Liver (tissue), 9 donors: ENCODE results near the gene ETV4. TPM values are rescaled to one million over a fixed set of nuclear protein-coding genes. Genes with fewer than 3 reads are reported as not detected.

ENCODE experiments used
- DNase-seq: peaks from one replicate; pipeline ENCODE4 v3.0.0-alpha.2; 2017; ENCODE audit warnings: low spot score
- H3K27ac ChIP-seq, 2 donors: one replicate each; pipeline ENCODE4 v1.7.0; 2013; ENCODE audit warnings: inconsistent platforms in 2 of 2, low read length in 2 of 2, control low read depth in 1 of 2, low read depth in 1 of 2, mild to moderate bottlenecking in 1 of 2
- H3K27me3 ChIP-seq, 4 donors: one replicate each; pipeline versions ENCODE4 v1.6.1 to v1.7.0; 2013; ENCODE audit warnings: low read length in 3 of 4, inconsistent platforms in 1 of 4, mild to moderate bottlenecking in 1 of 4, moderate library complexity in 1 of 4; ENCODE audit not compliant: control insufficient read depth in 4 of 4, insufficient read depth in 4 of 4
- H3K36me3 ChIP-seq, 4 donors: one replicate each; pipeline versions ENCODE4 v1.6.1 to v1.7.0; 2013; ENCODE audit warnings: low read length in 3 of 4, mild to moderate bottlenecking in 3 of 4, low read depth in 1 of 4, moderate library complexity in 1 of 4; ENCODE audit not compliant: control insufficient read depth in 4 of 4, insufficient read depth in 3 of 4
- H3K4me1 ChIP-seq, 4 donors: one replicate each; pipeline versions ENCODE4 v1.6.1 to v1.7.0; 2013; ENCODE audit warnings: low read length in 3 of 4, mild to moderate bottlenecking in 3 of 4, moderate library complexity in 1 of 4; ENCODE audit not compliant: control insufficient read depth in 4 of 4, insufficient read depth in 4 of 4
- H3K4me3 ChIP-seq, 3 donors: one replicate each; pipeline versions ENCODE4 v1.6.1 to v1.7.0; 2013; ENCODE audit warnings: low read length in 3 of 3, control low read depth in 1 of 3, low read depth in 1 of 3, mild to moderate bottlenecking in 1 of 3
- H3K9ac ChIP-seq, 2 donors: one replicate each; pipeline ENCODE4 v1.7.0; 2013; ENCODE audit warnings: low read length in 2 of 2, mild to moderate bottlenecking in 2 of 2, moderate library complexity in 2 of 2, control low read depth in 1 of 2, low read depth in 1 of 2
- H3K9me3 ChIP-seq, 4 donors: one replicate each; pipeline versions ENCODE4 v1.6.1 to v1.7.0; 2013; ENCODE audit warnings: low read length in 3 of 4; ENCODE audit not compliant: control insufficient read depth in 4 of 4
- EGR1 ChIP-seq, 2 donors: IDR thresholded peaks; 2 replicates each; pipeline ENCODE4 v1.6.1; 2016 to 2018; ENCODE audit warnings: antibody characterized with exemption in 2 of 2, low read depth in 2 of 2
- FOXA1 ChIP-seq: IDR thresholded peaks from 2 replicates; pipeline ENCODE4 v1.6.1; 2016; ENCODE audit warnings: antibody characterized with exemption
- FOXA2 ChIP-seq: IDR thresholded peaks from 2 replicates; pipeline ENCODE4 v1.6.1; 2016; ENCODE audit warnings: antibody characterized with exemption
- GABPA ChIP-seq, 2 donors: IDR thresholded peaks in 1 of 2; conservative IDR thresholded peaks in 1 of 2; 2 replicates each; pipeline ENCODE4 v1.6.1; 2016; ENCODE audit warnings: antibody characterized with exemption in 2 of 2, mild to moderate bottlenecking in 1 of 2, moderate library complexity in 1 of 2
- HNF4A ChIP-seq, 2 donors: conservative IDR thresholded peaks; 2 replicates each; pipeline ENCODE4 v1.6.1; 2016; ENCODE audit warnings: antibody characterized with exemption in 2 of 2, mild to moderate bottlenecking in 2 of 2
- HNF4G ChIP-seq: IDR thresholded peaks from 2 replicates; pipeline ENCODE4 v1.6.1; 2016; ENCODE audit warnings: antibody characterized with exemption
- JUND ChIP-seq, 2 donors: IDR thresholded peaks; 2 replicates each; pipeline ENCODE4 v1.6.1; 2016; ENCODE audit warnings: antibody characterized with exemption in 2 of 2
- NR2F2 ChIP-seq: IDR thresholded peaks from 2 replicates; pipeline ENCODE4 v1.6.1; 2016; ENCODE audit warnings: antibody characterized with exemption
- RAD21 ChIP-seq, 2 donors: IDR thresholded peaks; 2 replicates each; pipeline ENCODE4 v1.6.1; 2016; ENCODE audit warnings: antibody characterized with exemption in 2 of 2, mild to moderate bottlenecking in 2 of 2
- RXRA ChIP-seq, 2 donors: IDR thresholded peaks; 2 replicates each; pipeline ENCODE4 v1.6.1; 2017 to 2018; ENCODE audit warnings: antibody characterized with exemption in 2 of 2, mild to moderate bottlenecking in 1 of 2
- SP1 ChIP-seq: IDR thresholded peaks from 2 replicates; pipeline ENCODE4 v1.6.1; 2018; ENCODE audit warnings: antibody characterized with exemption, mild to moderate bottlenecking
- TAF1 ChIP-seq: conservative IDR thresholded peaks from 2 replicates; pipeline ENCODE4 v1.6.1; 2016; ENCODE audit warnings: antibody characterized with exemption, mild to moderate bottlenecking
- YY1 ChIP-seq: IDR thresholded peaks from 2 replicates; pipeline ENCODE4 v1.6.1; 2016; ENCODE audit warnings: antibody characterized with exemption, mild to moderate bottlenecking
- ZBTB33 ChIP-seq: IDR thresholded peaks from 2 replicates; pipeline ENCODE4 v1.6.1; 2016; ENCODE audit warnings: antibody characterized with exemption
- WGBS: extraction: QIAGEN DNeasy Blood & Tissue Kit; methylation state at CpG from one replicate; pipeline ENCODE4 v1.1.7; 2013; 5-methylcytosine and 5-hydroxymethylcytosine counted together
- polyA plus RNA-seq, 2 donors: library from polyadenylated mRNA; stranded (reverse) in 1 of 2; unstranded in 1 of 2; fragments of 200-250 nt in 1 of 2; fragments of >200 nt in 1 of 2; fragmentation: Nextera tagmentation in 1 of 2; extraction: Ambion mirVana in 1 of 2; gene quantifications; one replicate each; pipeline versions ENCODE4 v1.2.1 to v1.2.3, GENCODE V29; 2013 to 2015
- total RNA-seq, 2 donors: library from RNA; depleted of rRNA; stranded (reverse); fragments of >200 nt; gene quantifications; one replicate each; pipeline ENCODE4 v1.2.3, GENCODE V29; 2014
- TF ChIP-seq, protein P1 (sequence below): IDR thresholded peaks from 2 replicates; pipeline ENCODE4 v1.6.1; 2016; ENCODE audit warnings: antibody characterized with exemption, mild to moderate bottlenecking
- TF ChIP-seq, protein P2 (sequence below): IDR thresholded peaks from 2 replicates; pipeline ENCODE4 v1.6.1; 2016; ENCODE audit warnings: antibody characterized with exemption
- TF ChIP-seq, protein P3 (sequence below): IDR thresholded peaks from 2 replicates; pipeline ENCODE4 v1.6.1; 2016; ENCODE audit warnings: antibody characterized with exemption
- donor health status: healthy.
- donor health status: healthy.
- donor health status: healthy.
- donor health status: healthy.
- donor health status: healthy.

The ETV4 gene
- total and polyA plus RNA-seq, 4 donors = 0.08 to 1.1 (median 0.46) TPM

DNA sequence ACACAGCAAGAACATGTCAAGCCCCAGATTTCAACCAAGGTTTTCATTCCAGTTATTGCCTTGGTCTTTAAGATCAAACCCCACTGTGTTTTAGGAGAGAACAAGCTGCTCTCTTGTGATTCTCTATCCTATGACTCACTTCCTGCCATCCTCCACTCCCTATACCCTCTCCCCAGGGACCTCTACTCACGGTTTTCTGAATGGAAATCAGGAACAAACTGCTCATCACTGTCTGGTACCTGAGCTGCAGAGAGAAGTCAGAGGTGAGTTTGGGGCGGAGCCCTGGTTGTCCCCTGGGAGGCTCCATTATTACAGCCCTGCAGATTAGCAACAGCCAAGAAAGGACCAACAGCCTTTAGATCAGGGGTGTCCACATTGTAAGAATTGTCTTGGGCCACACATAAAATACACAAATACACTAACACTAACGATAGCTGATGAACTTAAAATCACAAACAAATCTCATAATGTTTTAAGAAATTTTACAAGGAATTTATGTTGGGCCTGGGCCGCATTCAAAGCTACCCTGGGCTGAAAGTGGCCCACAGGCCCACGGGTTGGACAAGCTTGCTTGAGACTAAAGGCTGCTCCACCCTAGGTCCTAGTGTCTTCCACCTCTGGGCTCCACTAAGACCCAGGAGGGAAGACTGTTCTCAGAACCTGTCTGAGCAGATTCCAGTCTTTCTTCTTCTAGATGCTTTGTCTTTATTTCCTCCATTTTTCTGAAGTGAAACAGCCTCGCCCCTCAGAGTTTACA is 9.7 kb downstream of the ETV4 start:
- DNase-seq = no peak
- no peaks in the 10 kb centered on the region for H3K27me3 ChIP-seq
- H3K27ac ChIP-seq = no peak overlapping the region
- no peak overlapping the region for H3K9ac ChIP-seq
- H3K36me3 ChIP-seq = no peaks in the 10 kb centered on the region
- H3K4me3 ChIP-seq = no peak overlapping the region
- no peaks in the 10 kb centered on the region for H3K4me1 ChIP-seq
- H3K9me3 ChIP-seq = no peaks in the 10 kb centered on the region
- no peak for TF ChIP-seq FOXA1
- TF ChIP-seq NR2F2 = no peak
- TF ChIP-seq, protein P1, sequence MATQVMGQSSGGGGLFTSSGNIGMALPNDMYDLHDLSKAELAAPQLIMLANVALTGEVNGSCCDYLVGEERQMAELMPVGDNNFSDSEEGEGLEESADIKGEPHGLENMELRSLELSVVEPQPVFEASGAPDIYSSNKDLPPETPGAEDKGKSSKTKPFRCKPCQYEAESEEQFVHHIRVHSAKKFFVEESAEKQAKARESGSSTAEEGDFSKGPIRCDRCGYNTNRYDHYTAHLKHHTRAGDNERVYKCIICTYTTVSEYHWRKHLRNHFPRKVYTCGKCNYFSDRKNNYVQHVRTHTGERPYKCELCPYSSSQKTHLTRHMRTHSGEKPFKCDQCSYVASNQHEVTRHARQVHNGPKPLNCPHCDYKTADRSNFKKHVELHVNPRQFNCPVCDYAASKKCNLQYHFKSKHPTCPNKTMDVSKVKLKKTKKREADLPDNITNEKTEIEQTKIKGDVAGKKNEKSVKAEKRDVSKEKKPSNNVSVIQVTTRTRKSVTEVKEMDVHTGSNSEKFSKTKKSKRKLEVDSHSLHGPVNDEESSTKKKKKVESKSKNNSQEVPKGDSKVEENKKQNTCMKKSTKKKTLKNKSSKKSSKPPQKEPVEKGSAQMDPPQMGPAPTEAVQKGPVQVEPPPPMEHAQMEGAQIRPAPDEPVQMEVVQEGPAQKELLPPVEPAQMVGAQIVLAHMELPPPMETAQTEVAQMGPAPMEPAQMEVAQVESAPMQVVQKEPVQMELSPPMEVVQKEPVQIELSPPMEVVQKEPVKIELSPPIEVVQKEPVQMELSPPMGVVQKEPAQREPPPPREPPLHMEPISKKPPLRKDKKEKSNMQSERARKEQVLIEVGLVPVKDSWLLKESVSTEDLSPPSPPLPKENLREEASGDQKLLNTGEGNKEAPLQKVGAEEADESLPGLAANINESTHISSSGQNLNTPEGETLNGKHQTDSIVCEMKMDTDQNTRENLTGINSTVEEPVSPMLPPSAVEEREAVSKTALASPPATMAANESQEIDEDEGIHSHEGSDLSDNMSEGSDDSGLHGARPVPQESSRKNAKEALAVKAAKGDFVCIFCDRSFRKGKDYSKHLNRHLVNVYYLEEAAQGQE = no peak
- TF ChIP-seq HNF4A (conservative IDR thresholded peaks at IDR 0.05) = no peak
- TF ChIP-seq, protein P2, sequence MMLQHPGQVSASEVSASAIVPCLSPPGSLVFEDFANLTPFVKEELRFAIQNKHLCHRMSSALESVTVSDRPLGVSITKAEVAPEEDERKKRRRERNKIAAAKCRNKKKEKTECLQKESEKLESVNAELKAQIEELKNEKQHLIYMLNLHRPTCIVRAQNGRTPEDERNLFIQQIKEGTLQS = no peak
- no peak for TF ChIP-seq HNF4G
- no peak for TF ChIP-seq FOXA2
- TF ChIP-seq GABPA (IDR thresholded peaks at IDR 0.05 in 1 of 2, conservative IDR thresholded peaks at IDR 0.05 in 1 of 2) = no peak
- TF ChIP-seq SP1 = no peak
- TF ChIP-seq ZBTB33 = no peak
- TF ChIP-seq RAD21 (IDR thresholded peaks at IDR 0.05) = no peak
- no peak for TF ChIP-seq TAF1
- TF ChIP-seq, protein P3, sequence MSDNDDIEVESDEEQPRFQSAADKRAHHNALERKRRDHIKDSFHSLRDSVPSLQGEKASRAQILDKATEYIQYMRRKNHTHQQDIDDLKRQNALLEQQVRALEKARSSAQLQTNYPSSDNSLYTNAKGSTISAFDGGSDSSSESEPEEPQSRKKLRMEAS = no peak
- 94% methylated on average over 6 of the region's 6 CpGs for WGBS

- H3K9ac ChIP-seq = no peak overlapping the region
- 85% methylated on average over 5 of the region's 5 CpGs for WGBS
- no peaks in the 10 kb centered on the region for H3K9me3 ChIP-seq
- no peaks in the 10 kb centered on the region for H3K36me3 ChIP-seq
- no peak for DNase-seq
- H3K27me3 ChIP-seq = no peaks in the 10 kb centered on the region
- peaks cover 0 to 6% (median under 1%) of the 10 kb centered on the region in 4 donors for H3K4me1 ChIP-seq
- H3K4me3 ChIP-seq = no peak overlapping the region
- no peak overlapping the region for H3K27ac ChIP-seq
- no peak for TF ChIP-seq YY1
- TF ChIP-seq EGR1 (IDR thresholded peaks at IDR 0.05; ENCODE audit: low read depth in 2 of 2) = no peak
- TF ChIP-seq, protein P3 = no peak
- no peak for TF ChIP-seq JUND (IDR thresholded peaks at IDR 0.05)
- no peak for TF ChIP-seq RXRA (IDR thresholded peaks at IDR 0.05)
- TF ChIP-seq NR2F2 = no peak
- TF ChIP-seq FOXA2 = no peak
- TF ChIP-seq GABPA (IDR thresholded peaks at IDR 0.05 in 1 of 2, conservative IDR thresholded peaks at IDR 0.05 in 1 of 2) = no peak
- no peak for TF ChIP-seq SP1
- TF ChIP-seq, protein P2 = no peak
- TF ChIP-seq HNF4A (conservative IDR thresholded peaks at IDR 0.05) = no peak
- TF ChIP-seq ZBTB33 = no peak
- TF ChIP-seq RAD21 (IDR thresholded peaks at IDR 0.05) = no peak
- TF ChIP-seq, protein P1 = no peak
- no peak for TF ChIP-seq HNF4G
- TF ChIP-seq FOXA1 = no peak
Observed at GRCh38 chr17:43534909-43535308, 11.2 kb downstream of the ETV4 start.
